A172 (cell line): ENCODE data around the gene PPDPF. TPM values are rescaled to one million over a fixed set of nuclear protein-coding genes. Genes with fewer than 3 reads are reported as not detected.
A peak's percentile ranks its signal among the peaks of the same experiment; 100 is the strongest.

Source experiments
- DNase-seq: peaks from one replicate; pipeline ENCODE4 v3.0.0-alpha.2; 2015; ENCODE audit warnings: low spot score
- total RNA-seq: library from RNA; depleted of rRNA; stranded (reverse); fragments of >200 nt; shearing (Covaris generic); gene quantifications from 2 replicates; pipeline ENCODE4 v1.2.3, GENCODE V29; 2014

The PPDPF gene
- total RNA-seq, 1 experiment from 2014 or later, result 67.4 TPM

GRCh38 chr20:63520934-63521601, 503 bp downstream of the PPDPF start:
- DNase-seq, result peak; percentile 40

GRCh38 chr20:63521602-63522001, 1.0 kb downstream of the PPDPF start:
- DNase-seq, result no peak

- no peak for DNase-seq
Observed at GRCh38 chr20:63522091-63522868, 1.7 kb downstream of the PPDPF start.

DNA sequence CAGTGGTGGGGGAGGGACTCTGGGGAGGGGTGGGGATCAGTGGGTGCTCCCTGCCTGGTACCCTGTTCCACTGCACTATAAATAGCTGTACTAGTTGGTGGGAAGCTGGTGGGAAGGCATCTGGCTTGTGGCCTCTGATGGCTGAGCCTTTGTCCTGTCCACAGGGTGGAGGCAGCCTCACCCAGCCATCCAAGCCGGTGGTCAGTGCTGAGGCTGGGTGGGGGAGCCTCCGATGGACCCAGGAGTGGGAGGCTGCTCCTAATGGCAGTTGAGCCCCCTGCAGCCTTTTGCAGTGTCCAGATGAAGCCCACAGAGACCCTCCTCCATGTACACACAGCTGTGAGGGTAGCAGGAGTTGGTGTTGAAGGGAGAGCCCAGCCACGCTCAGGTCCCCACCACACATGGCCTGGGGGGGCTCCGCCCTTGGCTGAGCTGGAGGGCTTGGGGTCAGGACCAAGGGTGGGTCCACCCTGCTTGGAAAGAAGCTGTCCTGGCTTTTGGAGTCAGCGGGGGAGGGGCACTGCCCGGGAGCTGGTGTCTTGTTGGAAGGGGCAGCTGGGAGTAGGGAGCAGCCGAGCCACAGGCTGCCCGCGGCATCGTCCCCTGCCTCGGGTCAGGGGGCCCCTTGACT, 2.5 kb downstream of the PPDPF start:
- no peak for DNase-seq

- DNase-seq, result no peak
Observed at GRCh38 chr20:63525185-63525584, 4.6 kb downstream of the PPDPF start.

DNA sequence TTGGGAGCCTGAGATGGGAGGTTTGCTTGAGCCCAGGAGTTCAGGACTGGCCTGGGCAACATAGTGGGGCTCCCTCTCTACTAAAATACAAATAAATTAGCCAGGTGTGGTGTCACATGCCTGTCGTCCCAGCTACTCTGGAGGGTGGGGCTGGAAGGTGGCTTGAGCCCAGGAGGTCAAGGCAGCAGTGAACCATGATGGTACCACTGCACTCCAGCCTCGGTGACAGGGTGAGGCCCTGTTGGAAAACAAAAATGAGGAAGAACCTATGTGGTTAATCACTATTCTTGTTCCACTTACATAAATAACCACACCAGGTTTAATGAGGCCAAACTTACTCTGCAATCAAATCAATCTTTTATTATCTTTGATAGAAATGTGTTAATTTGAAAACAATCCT, 5.4 kb downstream of the PPDPF start:
- DNase-seq, result no peak

- DNase-seq, result no peak
Observed at GRCh38 chr20:63527184-63527583, 6.6 kb downstream of the PPDPF start.

DNA sequence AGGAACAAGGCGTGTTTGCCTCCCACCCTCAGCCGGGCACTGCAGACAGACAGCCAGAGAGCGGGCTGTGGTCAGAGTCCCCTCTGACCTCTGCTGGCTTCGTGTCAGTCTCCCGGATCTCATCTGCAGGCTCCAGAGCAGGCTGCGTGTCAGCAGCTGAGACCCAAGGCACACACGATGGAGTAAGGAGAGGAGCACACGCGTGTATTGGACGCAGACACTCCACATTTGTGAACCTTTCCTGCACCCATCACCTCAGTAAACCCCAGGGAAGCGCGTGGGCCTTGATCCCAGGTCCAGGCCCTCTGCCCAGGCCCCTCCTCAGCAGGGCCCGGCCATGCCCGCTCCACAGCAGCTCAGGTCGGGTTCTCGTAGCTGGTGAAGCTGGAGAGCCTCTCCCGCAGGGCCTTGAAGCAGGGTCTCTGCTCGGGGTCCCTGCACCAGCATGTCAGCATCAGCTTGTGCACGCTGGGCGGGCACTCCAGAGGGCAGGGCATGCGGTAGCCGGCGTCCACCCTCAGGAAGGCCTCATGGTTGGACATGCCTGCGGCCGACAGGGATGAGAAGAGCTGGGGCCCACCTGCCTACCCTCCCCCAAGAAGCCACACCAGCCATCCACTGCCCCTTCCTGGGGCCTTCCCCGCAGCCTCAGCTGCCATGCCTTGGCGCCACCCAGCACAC, 8.8 kb downstream of the PPDPF start:
- no peak for DNase-seq

DNA sequence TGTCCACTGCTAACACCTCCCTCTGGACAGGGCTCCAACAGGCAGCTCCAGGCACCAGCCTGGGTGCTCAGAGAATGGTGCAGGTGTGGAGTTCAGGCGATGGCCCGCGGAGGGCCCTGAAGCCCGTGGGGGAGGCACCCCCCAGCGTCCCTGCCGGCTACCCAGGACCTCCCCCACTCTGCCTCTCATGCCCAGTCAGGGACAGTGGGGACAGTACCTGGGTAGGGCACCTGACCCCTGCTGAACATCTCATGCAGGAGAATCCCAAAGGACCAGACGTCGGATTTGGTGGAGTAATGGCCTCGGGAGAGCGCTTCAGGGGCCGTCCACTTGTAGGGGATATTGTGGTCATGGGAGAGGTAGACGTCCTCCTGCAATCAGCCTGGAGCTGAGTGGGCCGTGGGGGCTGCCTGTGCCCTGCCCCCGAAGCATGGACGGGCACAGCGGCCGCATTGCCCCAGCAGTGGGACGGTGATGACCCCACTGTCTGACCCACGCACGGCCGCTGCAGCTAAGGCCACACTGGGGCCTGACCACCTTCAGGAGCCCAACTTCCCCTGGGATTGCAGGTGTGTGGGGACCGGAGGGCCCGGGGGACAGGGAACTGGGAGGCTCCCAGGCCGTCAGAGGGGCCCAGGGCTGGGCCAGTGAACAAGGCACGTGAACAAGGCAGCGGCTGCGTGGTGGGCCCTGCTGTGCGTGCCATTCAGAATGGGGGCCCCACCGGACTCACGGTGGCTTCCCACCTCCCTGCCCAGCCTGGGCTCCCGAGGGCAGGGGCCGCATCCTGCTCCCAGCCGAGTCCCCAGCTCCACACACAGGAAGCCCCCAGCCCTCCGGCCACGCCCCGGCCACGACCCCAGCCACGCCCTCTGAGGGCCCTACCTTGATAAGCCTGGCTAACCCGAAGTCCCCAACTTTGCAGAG, 9.6 kb downstream of the PPDPF start:
- DNase-seq, result no peak

DNA sequence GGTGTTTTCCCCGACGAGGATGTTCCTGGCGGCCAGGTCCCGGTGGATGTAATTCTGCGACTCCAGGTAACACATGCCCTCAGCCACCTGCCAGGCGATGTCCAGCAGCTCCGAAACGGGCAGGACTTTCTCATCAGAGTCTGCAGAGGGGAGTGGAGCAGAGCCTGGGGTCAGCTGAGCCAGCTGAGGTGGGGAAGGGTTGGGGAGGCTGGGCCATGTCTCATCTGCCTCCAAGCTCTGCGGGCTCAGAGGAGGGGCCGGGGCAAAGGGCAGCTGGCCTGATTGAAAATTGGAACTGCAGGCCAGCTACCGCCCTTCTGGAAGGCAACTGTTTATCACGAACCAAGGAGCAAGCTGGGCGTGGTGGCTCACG, 10.2 kb downstream of the PPDPF start:
- DNase-seq, result no peak

- no peak for DNase-seq
Observed at GRCh38 chr20:63531686-63532448, 11.3 kb downstream of the PPDPF start.

GRCh38 chr20:63532449-63532971, 11.9 kb downstream of the PPDPF start:
- DNase-seq, result no peak

- no peak for DNase-seq
Observed at GRCh38 chr20:63533388-63533787, 12.8 kb downstream of the PPDPF start.

DNA sequence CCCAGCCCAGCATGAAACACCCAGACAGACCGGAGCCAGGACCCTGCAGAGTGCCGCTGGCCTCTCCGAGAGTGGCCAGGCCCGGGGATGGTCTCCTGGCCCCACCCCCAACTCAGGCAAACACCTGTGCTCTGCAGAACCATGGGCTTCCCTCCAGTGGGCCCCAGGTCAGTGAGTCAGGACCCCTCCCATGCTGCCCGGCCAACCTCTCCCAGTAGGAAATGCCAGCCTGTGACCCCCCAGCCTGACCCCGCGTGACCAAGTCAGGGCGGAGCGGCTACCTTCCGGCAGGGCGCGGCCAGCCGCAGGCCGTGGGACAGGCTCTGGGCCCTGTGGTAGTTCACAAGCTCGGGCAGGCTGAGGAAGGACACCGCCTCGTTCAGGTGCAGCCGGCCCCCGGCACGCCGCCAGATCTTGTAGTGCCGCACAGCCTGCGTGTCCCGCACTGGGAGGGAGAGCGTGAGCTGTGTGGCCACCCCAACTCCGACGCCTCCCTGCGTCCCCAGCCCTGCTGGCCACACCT, 13.4 kb downstream of the PPDPF start:
- DNase-seq, result no peak

GRCh38 chr20:63534427-63534830, 13.9 kb downstream of the PPDPF start:
- no peak for DNase-seq

GRCh38 chr20:63534831-63535651, 14.5 kb downstream of the PPDPF start:
- no peak for DNase-seq

DNA sequence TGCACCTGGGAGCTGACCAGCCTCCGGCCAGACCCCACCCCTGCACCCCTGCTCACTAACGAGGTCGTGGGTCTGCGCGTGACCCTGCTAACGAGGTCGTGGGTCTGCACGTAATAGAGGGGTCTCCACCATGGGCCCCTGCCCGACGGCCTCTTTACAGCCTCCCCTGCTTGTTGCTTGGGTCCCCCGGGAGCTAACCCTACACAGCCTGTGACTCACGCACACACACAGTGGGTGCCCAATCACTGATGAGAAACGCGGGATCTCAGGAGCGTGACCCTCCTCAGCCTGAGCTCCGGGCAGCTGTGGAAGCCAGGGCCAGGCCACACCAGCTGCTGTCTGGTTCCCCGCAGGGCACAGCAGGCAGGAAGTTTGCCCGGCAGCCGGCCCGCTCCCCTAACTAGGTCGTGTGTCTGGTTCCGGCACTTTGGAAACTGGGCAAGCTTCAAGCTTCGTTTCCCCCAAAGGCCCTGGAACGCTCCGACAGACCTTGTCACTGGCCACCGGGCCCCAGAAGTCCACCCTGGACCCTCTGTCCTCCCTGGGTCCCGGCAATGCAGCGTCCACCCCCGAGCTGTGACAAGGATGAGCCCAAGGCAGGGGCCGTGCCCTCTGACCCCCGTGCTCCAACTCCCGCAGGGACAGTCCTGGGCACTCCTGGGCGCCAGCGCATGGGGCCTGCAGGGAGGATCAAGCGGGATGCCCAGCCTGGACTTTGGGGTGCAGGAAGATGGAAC, 15.8 kb downstream of the PPDPF start:
- DNase-seq, result peak; percentile 68

GRCh38 chr20:63536997-63537524, 16.5 kb downstream of the PPDPF start, which contains the start of gene PTK6:
PTK6 (minus strand) TSS chr20:63537376; CDS start chr20:63537314, 62 bp downstream.
- DNase-seq, result peak; percentile 81
